ENCODE measurements around the gene MTUS2.

GRCh38 chr13:28877408-28877807 lies 57.3 kb downstream of the MTUS2 start:
- no peak for TF ChIP-seq CTCF (IDR thresholded peaks at IDR 0.05)
- TF ChIP-seq POLR2A (IDR thresholded peaks at IDR 0.05), result no peak
- TF ChIP-seq POLR2AphosphoS5 (IDR thresholded peaks at IDR 0.05), result no peak
- no peak for TF ChIP-seq EP300 (IDR thresholded peaks at IDR 0.05; ENCODE audit: low read depth)
